HG03521 (cell line): ENCODE measurements around the gene FAM107A.

ENCODE experiments used
- ATAC-seq: cut with Tn5 transposase; IDR thresholded peaks from one replicate; pipeline ENCODE4 v1.9.1; 2021; ENCODE audit warnings: mild to moderate bottlenecking, moderate library complexity; ENCODE audit not compliant: unreplicated experiment

Gene FAM107A

DNA sequence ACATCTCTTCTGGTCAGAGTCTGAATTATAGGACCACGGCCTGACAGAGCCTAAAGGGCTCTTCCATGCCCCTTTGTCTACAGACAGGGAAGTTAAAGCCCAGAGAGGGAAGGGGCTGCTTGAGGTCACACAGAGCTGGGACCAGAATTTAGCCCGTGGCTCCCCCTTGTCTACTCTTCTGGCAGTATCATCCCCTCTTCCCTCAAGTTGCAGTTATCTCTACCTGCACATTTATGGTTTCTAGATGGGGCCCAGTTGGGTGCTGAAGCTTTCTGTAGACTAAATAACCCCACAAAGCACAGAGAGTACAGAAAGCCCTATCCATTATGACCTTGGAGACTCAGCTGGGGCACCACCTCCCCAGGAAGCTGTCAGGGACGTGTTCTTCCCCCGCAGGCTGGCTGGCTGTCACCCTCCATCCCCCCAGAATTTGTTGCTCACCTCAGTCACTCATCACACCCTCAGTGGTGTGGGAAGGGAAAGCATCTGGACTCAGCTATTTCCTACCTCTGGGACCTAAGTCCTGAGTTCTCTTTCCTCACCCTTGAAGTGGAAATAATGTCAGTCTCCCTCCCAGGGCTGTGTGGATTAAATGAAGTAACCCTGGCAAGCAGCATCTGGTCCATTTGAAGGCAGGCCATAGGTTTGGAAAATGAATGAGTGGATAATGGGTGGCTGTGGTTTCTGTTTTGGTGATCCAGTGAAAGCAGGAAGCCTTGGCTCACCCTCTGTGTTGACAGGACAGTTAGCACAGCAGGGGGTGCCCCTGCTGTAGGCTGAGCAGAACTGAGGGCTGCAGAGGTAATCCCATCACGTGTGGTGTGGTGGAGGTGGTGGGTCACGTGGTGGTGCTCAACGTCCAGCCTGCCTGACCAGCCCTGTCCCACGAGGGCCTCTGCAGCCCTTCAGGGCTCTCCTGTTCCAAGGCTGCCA is 56.5 kb downstream of the FAM107A start:
- no peak for ATAC-seq

DNA sequence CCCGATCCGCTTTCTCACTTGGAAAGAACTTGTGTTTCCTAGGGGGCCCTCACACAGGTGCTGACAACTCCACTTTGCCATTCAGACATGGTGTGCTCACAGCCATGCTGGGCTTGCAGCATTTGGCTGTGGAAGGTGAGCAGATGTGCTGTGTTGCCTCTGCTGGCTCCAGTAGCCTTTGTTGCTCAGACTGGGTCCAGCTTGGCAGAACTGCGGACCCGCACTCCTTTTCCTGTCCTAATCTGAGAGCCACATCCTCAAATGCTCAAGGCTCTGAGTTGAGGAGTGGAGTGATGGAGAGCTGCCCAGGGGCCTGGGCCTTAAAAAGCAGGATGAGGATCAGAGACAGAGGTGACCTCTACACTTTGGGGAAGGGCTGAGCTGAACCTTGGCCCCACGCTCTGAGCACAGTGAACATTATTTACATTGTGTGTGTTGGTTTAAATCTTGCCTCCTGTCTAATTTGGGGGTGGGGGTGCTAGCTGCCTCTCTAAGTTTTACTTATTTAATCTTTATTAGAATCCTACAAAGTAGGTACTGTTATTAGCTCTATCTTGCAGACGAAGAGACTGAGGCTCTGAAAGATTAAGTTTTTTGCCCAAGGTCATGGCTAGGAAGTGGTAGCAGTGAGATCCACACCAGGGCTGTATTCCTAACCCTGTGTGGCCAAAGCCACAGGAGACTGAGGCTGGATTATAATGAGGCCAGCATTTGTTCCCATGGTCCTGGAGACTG is 57.4 kb downstream of the FAM107A start:
- no peak for ATAC-seq

DNA sequence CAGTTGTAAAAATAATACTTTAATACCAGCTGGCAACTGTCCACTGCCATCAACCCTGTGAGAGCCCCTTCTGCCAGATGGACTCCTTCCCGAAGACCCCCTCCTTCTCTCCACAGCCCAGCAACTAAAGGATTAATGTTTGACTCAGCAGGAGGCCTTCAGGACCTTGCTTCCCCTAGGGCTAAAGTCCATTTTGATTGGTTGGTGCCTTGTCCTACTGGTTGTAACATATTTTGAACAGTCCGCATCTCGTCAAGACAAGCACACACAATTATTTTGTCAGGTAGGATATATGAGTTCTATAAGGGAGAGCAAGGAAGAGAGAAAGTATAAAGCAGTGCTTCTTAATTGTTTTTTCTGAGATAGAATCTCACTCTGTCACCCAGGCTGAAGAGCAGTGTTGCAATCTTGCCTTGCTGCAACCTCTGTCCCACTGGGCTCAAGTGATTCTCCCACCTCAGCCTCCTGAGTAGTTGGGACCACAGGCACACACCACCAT is 58.9 kb downstream of the FAM107A start:
- no peak for ATAC-seq

DNA sequence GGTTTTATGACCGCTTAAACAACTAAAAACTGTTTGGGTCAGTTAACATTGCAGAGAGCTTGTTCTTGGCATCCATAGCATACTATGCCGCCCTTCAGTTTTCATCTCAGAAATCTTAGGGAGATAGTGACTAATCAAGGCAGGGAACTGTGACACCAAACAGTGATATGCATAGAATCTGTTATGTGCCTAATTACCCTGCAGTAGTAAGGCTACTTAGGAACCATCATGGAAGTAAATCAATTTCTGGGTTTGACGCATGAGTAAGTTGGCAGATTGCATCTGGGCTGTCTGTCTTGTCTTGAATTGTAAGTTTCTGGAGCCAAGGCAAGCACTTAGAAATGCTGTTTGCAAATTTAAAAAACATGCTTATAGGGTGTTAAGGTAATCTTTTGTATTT is 62.8 kb downstream of the FAM107A start:
- ATAC-seq, result no peak
